PC-9 (cell line): ENCODE results near the gene BPIFA2.

Source experiments
- EZH2 ChIP-seq: fragments of 200-600 bp; sonication (generic); IDR thresholded peaks from 2 replicates; pipeline ENCODE4 v1.8.0; 2017; ENCODE audit warnings: antibody characterized with exemption, low read depth
- TF ChIP-seq, protein P1 (sequence below): fragments of 200-600 bp; sonication (generic); conservative IDR thresholded peaks from 2 replicates; pipeline ENCODE4 v1.6.1; 2017; ENCODE audit warnings: mixed run types, antibody characterized with exemption, mild to moderate bottlenecking, moderate library complexity

- TF ChIP-seq, protein P1, sequence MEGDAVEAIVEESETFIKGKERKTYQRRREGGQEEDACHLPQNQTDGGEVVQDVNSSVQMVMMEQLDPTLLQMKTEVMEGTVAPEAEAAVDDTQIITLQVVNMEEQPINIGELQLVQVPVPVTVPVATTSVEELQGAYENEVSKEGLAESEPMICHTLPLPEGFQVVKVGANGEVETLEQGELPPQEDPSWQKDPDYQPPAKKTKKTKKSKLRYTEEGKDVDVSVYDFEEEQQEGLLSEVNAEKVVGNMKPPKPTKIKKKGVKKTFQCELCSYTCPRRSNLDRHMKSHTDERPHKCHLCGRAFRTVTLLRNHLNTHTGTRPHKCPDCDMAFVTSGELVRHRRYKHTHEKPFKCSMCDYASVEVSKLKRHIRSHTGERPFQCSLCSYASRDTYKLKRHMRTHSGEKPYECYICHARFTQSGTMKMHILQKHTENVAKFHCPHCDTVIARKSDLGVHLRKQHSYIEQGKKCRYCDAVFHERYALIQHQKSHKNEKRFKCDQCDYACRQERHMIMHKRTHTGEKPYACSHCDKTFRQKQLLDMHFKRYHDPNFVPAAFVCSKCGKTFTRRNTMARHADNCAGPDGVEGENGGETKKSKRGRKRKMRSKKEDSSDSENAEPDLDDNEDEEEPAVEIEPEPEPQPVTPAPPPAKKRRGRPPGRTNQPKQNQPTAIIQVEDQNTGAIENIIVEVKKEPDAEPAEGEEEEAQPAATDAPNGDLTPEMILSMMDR = no peak
- TF ChIP-seq EZH2 = no peak
Measured at GRCh38 chr20:33209789-33210188, 41.8 kb downstream of the BPIFA2 start.
